Fibroblast of skin of right quadriceps (primary cell): ENCODE data around the gene ARHGAP6.
"Not testable (repeated sequence)": the region's sequence is repeated elsewhere in the genome, so short reads cannot be mapped to it uniquely, and the experiment has no call there.

Experiments used
- DNase-seq: peaks from one replicate; pipeline ENCODE4 v3.0.0-alpha.2; 2013

ARHGAP6 gene

GRCh38 chrX:11382930-11383329 lies 282.8 kb downstream of the ARHGAP6 start:
- no peak for DNase-seq

GRCh38 chrX:11381464-11381863 lies 284.3 kb downstream of the ARHGAP6 start:
- peak; percentile 57 for DNase-seq

- DNase-seq = no peak
Observed at GRCh38 chrX:11380187-11380844, 285.4 kb downstream of the ARHGAP6 start.

- no peak for DNase-seq
Observed at GRCh38 chrX:11376163-11376562, 289.6 kb downstream of the ARHGAP6 start.

- no peak for DNase-seq
Observed at GRCh38 chrX:11375614-11376119, 290.1 kb downstream of the ARHGAP6 start.

- DNase-seq = no peak
Observed at GRCh38 chrX:11374570-11374969, 291.1 kb downstream of the ARHGAP6 start.

- DNase-seq = no peak
Observed at GRCh38 chrX:11371106-11371505, 294.6 kb downstream of the ARHGAP6 start.

- DNase-seq = no peak
Observed at GRCh38 chrX:11367609-11368430, 297.9 kb downstream of the ARHGAP6 start.

GRCh38 chrX:11366998-11367595 lies 298.6 kb downstream of the ARHGAP6 start:
- no peak for DNase-seq

- DNase-seq = no peak
Observed at GRCh38 chrX:11365426-11365825, 300.3 kb downstream of the ARHGAP6 start.

GRCh38 chrX:11364835-11365234 lies 300.9 kb downstream of the ARHGAP6 start:
- no peak for DNase-seq

- not testable (repeated sequence) for DNase-seq
Observed at GRCh38 chrX:11363825-11364224, 301.9 kb downstream of the ARHGAP6 start.

GRCh38 chrX:11363069-11363594 lies 302.6 kb downstream of the ARHGAP6 start:
- no peak for DNase-seq

GRCh38 chrX:11361666-11362065 lies 304.1 kb downstream of the ARHGAP6 start:
- not testable (repeated sequence) for DNase-seq

GRCh38 chrX:11355944-11356343 lies 309.8 kb downstream of the ARHGAP6 start:
- not testable (repeated sequence) for DNase-seq

GRCh38 chrX:11355259-11355909 lies 310.3 kb downstream of the ARHGAP6 start:
- no peak for DNase-seq

- no peak for DNase-seq
Observed at GRCh38 chrX:11352296-11352741, 313.4 kb downstream of the ARHGAP6 start.

GRCh38 chrX:11351375-11352295 lies 314.1 kb downstream of the ARHGAP6 start:
- peak; percentile 58 for DNase-seq

- no peak for DNase-seq
Observed at GRCh38 chrX:11349661-11350337, 315.9 kb downstream of the ARHGAP6 start.

- DNase-seq = no peak
Observed at GRCh38 chrX:11349020-11349419, 316.7 kb downstream of the ARHGAP6 start.

- DNase-seq = no peak
Observed at GRCh38 chrX:11347300-11347699, 318.4 kb downstream of the ARHGAP6 start.
